UCSD-AML1 (cell line): ENCODE data around the gene B3GALNT2.
A peak's percentile ranks its signal among the peaks of the same experiment; 100 is the strongest.
"Not testable (repeated sequence)": the region's sequence is repeated elsewhere in the genome, so short reads cannot be mapped to it uniquely, and the experiment has no call there.

Experiments
- DNase-seq: peaks from one replicate; lab custom pipeline; 2025; ENCODE audit not compliant: unreplicated experiment; lab: John Stamatoyannopoulos, UW

B3GALNT2 gene

GRCh38 chr1:235504122-235504493 is at the start of gene B3GALNT2:
Gene B3GALNT2 (minus strand): TSS chr1:235504452. CDS start chr1:235504252, 200 bp downstream.
- no peak for DNase-seq

DNA sequence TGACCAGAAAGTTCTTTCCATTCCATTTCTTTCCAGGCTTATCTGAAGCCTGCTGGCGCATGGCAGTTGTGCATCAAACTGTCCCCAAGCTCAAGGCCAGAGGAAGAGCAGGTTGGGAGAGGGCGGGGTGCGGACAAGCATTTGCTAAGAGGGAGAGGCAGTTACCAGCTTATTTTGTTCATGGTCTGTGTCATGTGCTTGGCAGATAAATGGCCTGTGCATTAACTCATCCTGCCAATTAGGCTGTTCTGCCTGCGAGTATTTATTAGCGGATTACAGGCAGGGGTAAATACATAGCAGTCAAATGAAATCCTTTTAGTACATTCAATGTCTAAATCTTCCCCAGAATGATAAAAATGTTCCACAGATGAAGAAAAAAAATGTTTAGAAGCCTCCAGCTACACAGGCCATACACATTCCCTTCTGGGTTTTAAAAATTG is 48.9 kb upstream of the B3GALNT2 start:
- no peak for DNase-seq

- DNase-seq, result no peak
Observed at GRCh38 chr1:235552146-235552716, 48.0 kb upstream of the B3GALNT2 start.

DNA sequence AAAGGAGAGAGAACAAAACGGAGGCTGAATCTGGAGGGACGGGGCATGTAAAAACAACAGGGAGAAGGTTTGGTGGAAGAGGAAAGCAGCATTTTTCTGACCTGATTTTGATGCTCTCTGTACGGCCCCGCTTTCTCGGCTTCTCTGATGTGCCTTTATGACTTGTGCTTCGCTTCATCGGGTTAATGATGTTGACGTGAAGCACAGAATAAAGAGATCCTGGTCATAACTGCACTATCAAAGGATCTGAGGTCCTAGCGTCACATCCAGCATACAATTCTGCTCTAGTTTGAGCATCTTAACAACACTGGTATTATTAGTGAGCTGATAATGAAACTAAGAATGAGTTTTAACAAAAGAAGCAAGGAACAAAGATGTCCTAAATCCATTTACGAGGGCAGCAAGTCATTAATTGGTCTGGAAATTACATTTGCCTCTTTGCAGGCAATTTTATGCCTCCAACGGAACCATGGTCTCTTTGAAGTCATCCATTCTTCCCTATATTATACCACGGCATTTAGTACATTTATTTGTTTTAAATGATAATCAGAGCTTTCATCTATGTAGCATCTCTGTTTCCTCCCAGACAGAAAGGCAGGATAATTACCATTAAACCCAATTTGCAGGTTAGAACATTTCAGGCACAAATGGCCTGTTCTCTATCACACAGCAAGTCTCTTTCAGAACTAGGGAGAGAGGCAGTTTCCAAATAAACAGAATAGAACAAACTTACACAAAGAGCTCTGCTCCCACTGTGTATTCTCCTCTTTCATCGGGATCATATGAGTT is 45.3 kb upstream of the B3GALNT2 start:
- DNase-seq, result no peak

DNA sequence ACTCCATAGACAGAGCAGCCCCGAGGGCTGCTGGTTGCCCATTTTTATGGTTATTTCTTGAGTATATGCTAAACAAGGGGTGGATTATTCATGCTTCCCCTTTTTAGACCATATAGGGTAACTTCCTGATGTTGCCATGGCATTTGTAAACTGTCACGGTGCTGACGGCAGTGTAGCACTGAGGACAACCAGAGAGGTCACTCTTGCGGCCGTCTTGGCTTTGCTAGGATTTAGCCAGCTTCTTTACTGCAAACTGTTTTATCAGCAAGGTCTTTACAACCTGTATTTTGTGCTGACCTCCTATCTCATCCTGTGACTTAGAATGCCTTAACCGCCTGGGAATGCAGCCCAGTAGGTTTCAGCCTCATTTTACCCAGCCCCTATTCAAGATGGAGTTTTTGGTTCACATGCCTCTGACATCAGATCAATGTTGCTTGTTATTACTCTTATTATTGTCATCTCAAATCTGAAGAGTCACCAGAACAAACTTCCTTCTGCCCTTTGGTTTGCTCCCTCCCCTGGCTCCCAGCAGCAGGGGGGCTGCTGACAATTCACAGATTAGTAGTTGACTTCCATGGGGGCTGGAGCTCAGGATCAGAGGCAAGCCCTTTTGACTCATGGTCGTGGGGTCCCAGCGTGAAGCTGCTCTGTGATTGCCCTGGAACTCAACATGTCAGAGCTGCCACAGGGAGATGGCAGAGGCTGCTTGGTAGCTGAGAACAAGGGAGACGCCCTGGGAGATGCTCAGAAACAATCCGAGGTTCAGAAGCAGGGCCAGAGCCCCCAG is 42.3 kb upstream of the B3GALNT2 start:
- peak; percentile 14 for DNase-seq

DNA sequence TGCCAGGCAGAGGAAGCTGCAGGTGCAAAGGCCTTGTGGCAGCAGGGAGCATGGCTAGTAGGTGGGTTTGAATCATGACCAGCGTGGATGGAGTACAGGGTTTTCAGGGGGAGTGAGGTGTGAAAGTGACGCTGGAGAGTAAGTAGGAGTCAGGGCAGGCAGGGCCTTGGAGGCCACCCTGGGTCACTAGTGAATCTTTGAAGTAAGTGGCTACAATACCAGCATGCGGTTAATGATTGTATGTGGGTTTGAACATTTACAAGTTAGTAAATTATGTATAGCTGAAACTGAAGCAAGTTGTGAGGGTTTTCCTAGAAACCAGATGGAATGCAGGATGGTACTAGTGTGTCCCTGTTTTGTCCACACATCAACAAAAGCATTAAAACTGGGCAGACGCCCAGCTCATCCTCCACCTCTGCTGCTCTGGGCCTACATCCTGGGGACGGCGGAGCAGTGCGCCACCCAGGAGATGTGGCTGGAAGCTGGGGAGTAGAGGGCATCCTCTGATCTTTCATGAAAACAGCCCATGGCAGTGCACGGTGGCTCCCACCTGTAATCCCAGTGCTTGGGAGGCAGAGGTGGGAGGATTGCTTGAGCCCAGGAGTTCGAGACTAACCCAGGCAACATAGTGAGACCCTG is 41.2 kb upstream of the B3GALNT2 start:
- no peak for DNase-seq

DNA sequence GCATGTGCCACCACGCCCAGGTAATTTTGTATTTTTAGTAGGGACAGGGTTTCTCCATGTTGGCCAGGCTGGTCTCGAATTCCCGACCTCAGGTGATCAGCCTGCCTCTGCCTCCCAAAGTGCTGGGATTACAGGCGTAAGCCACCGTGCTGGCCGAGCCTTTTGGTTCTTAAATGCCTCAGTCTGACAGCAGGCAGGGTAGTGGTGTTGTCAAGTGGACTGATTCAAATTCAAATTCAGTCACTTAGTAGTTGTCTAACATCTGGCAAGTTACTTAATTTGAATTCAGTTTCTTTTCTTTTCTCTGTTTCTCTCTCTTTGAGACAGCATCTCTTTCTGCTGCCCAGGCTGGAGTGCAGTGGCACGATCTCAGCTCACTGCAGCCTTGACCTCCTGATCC is 38.6 kb upstream of the B3GALNT2 start:
- not testable (repeated sequence) for DNase-seq

DNA sequence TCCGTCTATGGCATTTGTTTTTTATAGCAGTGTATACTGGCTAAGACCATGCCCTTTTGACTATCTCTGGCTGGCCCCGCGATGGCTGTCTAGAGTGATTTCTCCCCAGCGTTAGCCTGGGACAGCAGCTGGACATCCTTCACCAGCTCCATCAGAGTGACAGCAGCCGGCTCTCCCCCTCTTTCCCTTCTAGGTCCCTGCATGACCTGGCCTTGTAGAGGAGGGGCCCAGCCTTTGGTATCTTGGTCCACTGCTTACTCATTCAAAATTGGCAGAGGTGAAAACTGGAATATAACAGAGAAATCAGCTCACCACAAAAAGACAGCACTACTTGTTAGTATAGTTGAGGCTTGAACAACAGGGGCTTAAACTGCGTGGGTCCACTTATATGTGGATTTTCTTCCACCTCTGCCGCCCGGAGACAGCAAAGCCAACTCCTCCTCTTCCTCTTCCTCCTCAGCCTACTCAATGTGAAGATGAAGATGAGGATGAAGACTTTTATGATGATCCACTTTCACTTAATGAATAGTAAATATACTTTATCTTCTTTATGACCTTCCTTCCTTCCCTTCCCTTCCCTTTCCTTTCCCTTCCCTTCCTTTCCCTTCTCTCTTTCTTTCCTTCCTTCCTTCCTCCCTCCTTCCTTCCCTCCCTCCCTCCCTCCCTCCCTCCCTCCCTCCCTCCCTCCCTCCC is 29.4 kb upstream of the B3GALNT2 start:
- no peak for DNase-seq

- DNase-seq, result no peak
Observed at GRCh38 chr1:235532360-235532759, 28.1 kb upstream of the B3GALNT2 start.

DNA sequence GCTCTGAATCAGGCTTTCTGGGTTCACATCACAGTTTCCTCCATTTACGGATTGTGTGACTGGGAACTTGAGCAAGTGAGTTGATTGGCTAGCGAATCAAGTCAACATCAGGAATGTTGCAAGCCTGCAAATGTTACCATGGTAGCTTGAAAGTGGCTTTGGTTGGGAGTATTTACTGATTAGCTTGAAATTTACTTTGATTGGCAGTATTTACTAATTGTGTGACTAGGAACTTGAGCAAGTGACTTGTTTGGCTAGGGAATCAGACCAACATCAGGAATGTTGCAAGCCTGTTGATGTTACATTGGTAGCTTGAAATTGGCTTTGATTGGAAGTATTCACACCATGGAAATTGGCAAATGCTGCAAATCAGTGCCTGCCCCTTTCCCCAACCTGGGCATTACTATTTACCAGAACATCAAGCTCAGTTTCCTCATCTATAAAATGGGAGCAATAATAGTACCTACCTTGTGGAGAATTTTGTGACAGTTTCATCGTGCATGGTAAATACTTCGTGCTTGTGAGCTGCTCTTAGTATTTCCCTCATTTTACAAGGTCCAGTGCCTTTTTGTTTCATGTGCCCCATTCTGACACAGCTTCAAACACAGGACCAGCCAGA is 23.1 kb upstream of the B3GALNT2 start:
- no peak for DNase-seq

DNA sequence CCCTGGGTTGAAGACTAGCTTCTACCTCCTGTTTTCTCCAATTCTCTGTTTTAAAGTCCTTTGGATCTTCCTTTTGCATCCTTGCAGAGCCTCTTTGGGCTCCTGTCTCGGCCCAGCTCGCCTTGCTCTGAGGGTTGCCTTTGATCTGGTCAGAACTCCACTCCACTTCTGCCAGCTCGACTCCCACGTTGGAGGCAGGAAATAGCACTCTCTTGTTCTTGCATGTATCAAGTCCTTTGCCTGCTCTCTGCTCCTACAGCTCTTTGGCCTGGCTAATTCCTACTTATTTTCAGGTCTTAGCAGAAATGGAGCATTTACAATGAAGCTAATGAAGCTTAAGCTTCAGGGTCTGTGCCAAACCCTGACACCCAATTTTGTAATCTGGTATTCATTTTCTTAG is 21.1 kb upstream of the B3GALNT2 start:
- DNase-seq, result no peak

GRCh38 chr1:235516862-235517446 is 12.7 kb upstream of the B3GALNT2 start:
- no peak for DNase-seq

DNA sequence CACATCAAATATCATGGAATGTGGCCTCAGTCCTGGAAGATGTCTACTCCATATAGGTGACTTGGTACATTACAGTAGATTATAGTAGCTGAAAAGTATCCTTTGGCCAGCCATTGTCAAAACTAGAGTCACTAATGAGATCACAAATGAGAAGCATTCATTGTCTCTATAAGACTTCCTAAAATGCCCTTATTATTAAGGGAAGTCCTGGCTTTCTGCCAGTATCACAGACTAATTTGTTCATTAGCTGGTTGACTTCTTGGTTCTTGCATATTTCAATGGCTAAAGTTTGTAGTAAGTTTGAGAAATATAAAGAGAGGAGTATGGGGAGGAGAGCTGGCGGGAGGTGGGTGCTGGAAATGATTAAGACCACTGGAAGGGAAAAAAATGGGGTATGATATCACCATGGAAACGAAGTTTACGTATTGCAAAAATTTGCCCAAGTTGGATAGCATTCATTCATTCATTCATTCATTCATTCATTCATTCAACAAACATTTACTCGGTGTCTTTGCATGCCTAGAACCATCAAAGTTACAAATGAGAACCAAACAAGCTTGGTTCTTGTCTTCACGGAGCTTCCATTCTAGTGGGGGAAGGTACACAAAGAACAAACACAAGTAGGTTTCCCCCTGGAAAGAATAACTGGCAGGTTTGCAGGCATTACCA is 11.7 kb upstream of the B3GALNT2 start:
- DNase-seq, result no peak

- no peak for DNase-seq
Observed at GRCh38 chr1:235513495-235514366, 9.5 kb upstream of the B3GALNT2 start.

DNA sequence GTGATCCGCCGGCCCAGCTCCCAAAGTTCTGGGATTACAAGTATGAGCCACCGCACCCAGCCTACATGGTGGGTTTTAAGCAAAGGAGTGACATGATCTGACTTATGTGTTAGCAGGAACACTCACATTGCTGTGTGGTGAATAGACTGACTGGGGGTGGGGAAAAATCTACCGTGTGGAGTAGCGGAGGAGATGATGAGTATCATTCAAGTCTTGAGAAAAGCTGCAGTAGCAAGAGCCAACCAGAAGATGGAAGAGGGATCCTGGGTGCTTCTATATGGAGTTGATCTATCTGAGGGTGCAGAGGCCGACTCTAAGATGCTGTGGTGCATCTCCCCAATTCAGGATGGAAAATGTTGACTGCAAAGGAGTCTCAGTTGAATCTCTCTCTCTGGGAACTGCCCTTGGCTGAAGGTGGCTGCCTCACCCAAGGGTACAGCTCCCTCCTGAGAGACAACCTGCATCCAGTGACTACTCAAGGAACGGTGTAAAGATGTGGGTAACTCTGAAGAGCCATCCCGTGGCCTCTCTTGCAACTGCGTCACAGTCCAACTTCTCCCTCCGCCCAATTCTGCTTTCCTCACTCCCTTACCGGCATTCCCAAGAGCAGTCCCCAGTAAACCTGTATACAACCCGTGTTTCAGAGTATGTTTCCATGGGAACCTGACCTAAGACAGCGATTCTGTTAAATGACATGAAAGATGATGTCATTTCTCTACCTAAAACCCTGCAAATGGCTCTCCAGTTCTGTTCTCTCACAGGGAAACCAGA is 7.4 kb upstream of the B3GALNT2 start:
- DNase-seq, result no peak

DNA sequence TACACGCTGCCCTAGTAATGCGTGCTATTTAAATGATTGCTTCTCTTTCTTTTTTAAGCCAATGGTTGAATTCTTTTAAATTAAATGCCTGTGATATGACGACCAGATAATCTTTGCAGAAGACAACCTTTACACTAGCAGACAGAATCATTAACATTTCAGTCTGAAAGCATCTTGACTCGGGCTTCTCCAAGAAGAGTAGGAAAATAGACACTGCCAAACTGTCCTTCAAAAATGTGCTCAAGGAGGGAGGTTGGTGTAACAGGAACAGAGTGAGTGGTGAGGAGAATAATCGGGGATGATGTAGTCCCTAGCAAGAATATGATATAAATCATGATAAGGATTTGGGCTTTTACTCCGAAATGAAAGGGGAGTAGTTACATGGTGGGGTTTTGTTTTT is 6.6 kb upstream of the B3GALNT2 start:
- no peak for DNase-seq

DNA sequence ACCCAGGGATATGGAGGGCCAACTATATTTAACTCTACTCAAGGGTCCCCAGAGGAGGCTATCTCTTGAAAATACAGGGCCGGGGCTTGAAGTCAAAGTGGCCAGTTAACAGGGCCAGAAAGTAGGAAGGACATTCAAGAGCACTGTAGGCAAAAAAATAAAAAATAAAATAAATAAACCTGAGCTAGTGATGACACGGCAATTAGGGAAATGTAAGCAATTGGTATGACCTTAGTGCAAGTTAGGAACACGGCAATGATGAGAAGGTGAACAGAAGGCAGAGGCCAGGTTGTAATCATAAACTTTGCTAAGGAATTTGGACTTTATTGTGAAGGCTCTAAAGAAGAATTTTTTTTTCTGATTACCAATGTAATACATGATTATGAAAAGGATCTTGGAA is 3.4 kb upstream of the B3GALNT2 start:
- DNase-seq, result no peak
